ENCODE results near the gene CA6.
"Not testable (repeated sequence)": the region's sequence is repeated elsewhere in the genome, so short reads cannot be mapped to it uniquely, and the experiment has no call there.

GRCh38 chr1:8917536-8917935 lies 28.1 kb upstream of the CA6 start:
- TF ChIP-seq, protein P1, sequence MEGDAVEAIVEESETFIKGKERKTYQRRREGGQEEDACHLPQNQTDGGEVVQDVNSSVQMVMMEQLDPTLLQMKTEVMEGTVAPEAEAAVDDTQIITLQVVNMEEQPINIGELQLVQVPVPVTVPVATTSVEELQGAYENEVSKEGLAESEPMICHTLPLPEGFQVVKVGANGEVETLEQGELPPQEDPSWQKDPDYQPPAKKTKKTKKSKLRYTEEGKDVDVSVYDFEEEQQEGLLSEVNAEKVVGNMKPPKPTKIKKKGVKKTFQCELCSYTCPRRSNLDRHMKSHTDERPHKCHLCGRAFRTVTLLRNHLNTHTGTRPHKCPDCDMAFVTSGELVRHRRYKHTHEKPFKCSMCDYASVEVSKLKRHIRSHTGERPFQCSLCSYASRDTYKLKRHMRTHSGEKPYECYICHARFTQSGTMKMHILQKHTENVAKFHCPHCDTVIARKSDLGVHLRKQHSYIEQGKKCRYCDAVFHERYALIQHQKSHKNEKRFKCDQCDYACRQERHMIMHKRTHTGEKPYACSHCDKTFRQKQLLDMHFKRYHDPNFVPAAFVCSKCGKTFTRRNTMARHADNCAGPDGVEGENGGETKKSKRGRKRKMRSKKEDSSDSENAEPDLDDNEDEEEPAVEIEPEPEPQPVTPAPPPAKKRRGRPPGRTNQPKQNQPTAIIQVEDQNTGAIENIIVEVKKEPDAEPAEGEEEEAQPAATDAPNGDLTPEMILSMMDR (conservative IDR thresholded peaks at IDR 0.05; ENCODE audit: low read length): not testable (repeated sequence)
- TF ChIP-seq EZH2phosphoT487 (IDR thresholded peaks at IDR 0.05; ENCODE audit: borderline replicate concordance): not testable (repeated sequence)

Data from Loucy (cell line).